Inflammatory macrophage (primary cell): ENCODE measurements around the gene PLXNB3.
"Not testable (repeated sequence)": the region's sequence is repeated elsewhere in the genome, so short reads cannot be mapped to it uniquely, and the experiment has no call there.

ENCODE experiments used
- DNase-seq, 2 donors: peaks; one replicate each; pipeline ENCODE4 v3.0.0-alpha.2; 2020 to 2022
- total RNA-seq, 18 experiments: gene quantifications; one replicate each; lab custom pipeline; 2026; ENCODE audit warnings: mixed read lengths in 6 of 18, inconsistent platforms in 2 of 18; lab: John Stamatoyannopoulos, UW

PLXNB3 gene
- 0 to 0.24 (median 0.02) reads per million in 18 experiments for total RNA-seq

GRCh38 chrX:153763989-153764755, at the start of gene PLXNB3:
PLXNB3 (plus strand) TSS chrX:153764249; CDS start chrX:153765536, 1,287 bp downstream.
- DNase-seq = peak; percentile 61 to 67

- peak; percentile 18 to 43 for DNase-seq
These were observed 49.8 kb upstream of the PLXNB3 start for GRCh38 chrX:153714256-153714655.

- DNase-seq = no peak
These were observed 46.6 kb upstream of the PLXNB3 start for GRCh38 chrX:153717445-153717844.

GRCh38 chrX:153719238-153719637, 44.8 kb upstream of the PLXNB3 start:
- DNase-seq = no peak

GRCh38 chrX:153719701-153720100, 44.3 kb upstream of the PLXNB3 start:
- no peak for DNase-seq

- DNase-seq = peak; percentile 89 to 95
These were observed 41.2 kb upstream of the PLXNB3 start for GRCh38 chrX:153722704-153723350.

GRCh38 chrX:153723351-153724251, 40.4 kb upstream of the PLXNB3 start:
- DNase-seq = peak; percentile 8 to 35

- peak; percentile 90 to 92 for DNase-seq
These were observed 39.6 kb upstream of the PLXNB3 start, which contains the start of the genes ABCD1 and BCAP31 for GRCh38 chrX:153724252-153725038. ABCD1 (plus strand) TSS chrX:153724856; CDS start chrX:153725267, 411 bp downstream. BCAP31 (minus strand) TSS chrX:153724387; CDS start chrX:153723244, 1,143 bp downstream.

GRCh38 chrX:153725039-153725831, 38.8 kb upstream of the PLXNB3 start:
- DNase-seq = no peak

GRCh38 chrX:153725832-153726285, 38.2 kb upstream of the PLXNB3 start:
- DNase-seq = no peak

GRCh38 chrX:153726286-153727122, 37.5 kb upstream of the PLXNB3 start:
- DNase-seq = peak; percentile 84 to 86

- DNase-seq = peak; percentile 33 to 54
These were observed 36.7 kb upstream of the PLXNB3 start for GRCh38 chrX:153727123-153727931.

GRCh38 chrX:153728095-153728494, 36.0 kb upstream of the PLXNB3 start:
- DNase-seq = no peak

- DNase-seq = no peak
These were observed 35.0 kb upstream of the PLXNB3 start for GRCh38 chrX:153728951-153729631.

GRCh38 chrX:153730115-153730514, 33.9 kb upstream of the PLXNB3 start:
- DNase-seq = not testable (repeated sequence)

GRCh38 chrX:153731117-153731844, 32.8 kb upstream of the PLXNB3 start:
- no peak for DNase-seq

GRCh38 chrX:153731845-153732215, 32.2 kb upstream of the PLXNB3 start:
- DNase-seq = no peak

- DNase-seq = peak; percentile 63 to 81
These were observed 31.6 kb upstream of the PLXNB3 start for GRCh38 chrX:153732401-153732800.
